HEK293T (cell line): Measurements from ENCODE around the gene GOLT1A.

Experiments
- ARNT ChIP-seq: fragments of 450-650 bp; IDR thresholded peaks from 2 replicates; pipeline ENCODE4 v1.6.1; 2017; ENCODE audit warnings: mild to moderate bottlenecking
- BHLHE40 ChIP-seq: fragments of 450-650 bp; IDR thresholded peaks from 2 replicates; pipeline ENCODE4 v1.6.1; 2016; ENCODE audit warnings: mild to moderate bottlenecking, moderate library complexity, borderline replicate concordance
- FOXA1 ChIP-seq: fragments of 450-650 bp; IDR thresholded peaks from 2 replicates; pipeline ENCODE4 v1.6.1; 2016; ENCODE audit warnings: mild to moderate bottlenecking
- FOXM1 ChIP-seq: fragments of 450-650 bp; IDR thresholded peaks from 2 replicates; pipeline ENCODE4 v1.6.1; 2017; ENCODE audit warnings: mild to moderate bottlenecking, borderline replicate concordance
- HDGF ChIP-seq: fragments of 450-650 bp; IDR thresholded peaks from 2 replicates; pipeline ENCODE4 v1.6.1; 2017; ENCODE audit warnings: antibody characterized with exemption, borderline replicate concordance
- LEF1 ChIP-seq: fragments of 450-650 bp; IDR thresholded peaks from 2 replicates; pipeline ENCODE4 v1.6.1; 2017; ENCODE audit warnings: mild to moderate bottlenecking, borderline replicate concordance
- NFRKB ChIP-seq: fragments of 450-650 bp; IDR thresholded peaks from 2 replicates; pipeline ENCODE4 v1.6.1; 2016; ENCODE audit warnings: mild to moderate bottlenecking, moderate library complexity
- SUZ12 ChIP-seq: fragments of 450-650 bp; IDR thresholded peaks from 2 replicates; pipeline ENCODE4 v1.6.1; 2016; ENCODE audit warnings: mild to moderate bottlenecking
- TARDBP ChIP-seq: fragments of 450-650 bp; IDR thresholded peaks from 2 replicates; pipeline ENCODE4 v1.6.1; 2016
- TF ChIP-seq, protein P1 (sequence below): fragments of 450-650 bp; IDR thresholded peaks from 2 replicates; pipeline ENCODE4 v1.6.1; 2016

DNA sequence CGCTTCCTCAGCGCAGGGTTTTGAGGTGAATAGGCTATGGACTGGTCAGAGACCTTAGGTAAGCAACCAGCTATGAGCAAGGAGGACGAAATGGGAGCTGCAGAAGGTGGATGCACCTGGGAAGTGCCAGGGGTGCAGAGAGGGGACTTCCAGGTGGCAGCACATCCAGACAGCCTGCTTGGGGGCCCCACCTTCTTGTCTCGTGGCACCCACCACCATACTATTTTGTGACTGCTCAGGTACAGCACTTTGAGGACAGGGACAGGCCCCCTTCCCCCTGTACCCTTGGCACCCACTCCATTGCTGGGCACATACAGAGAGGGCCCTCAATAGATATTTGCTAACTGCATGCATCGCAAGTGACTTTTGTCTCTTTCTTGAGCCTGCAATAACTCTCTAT is 16.7 kb downstream of the GOLT1A start:
- TF ChIP-seq BHLHE40, result no peak
- no peak for TF ChIP-seq FOXM1
- TF ChIP-seq FOXA1, result no peak
- no peak for TF ChIP-seq SUZ12
- TF ChIP-seq ARNT, result no peak
- TF ChIP-seq, protein P1, sequence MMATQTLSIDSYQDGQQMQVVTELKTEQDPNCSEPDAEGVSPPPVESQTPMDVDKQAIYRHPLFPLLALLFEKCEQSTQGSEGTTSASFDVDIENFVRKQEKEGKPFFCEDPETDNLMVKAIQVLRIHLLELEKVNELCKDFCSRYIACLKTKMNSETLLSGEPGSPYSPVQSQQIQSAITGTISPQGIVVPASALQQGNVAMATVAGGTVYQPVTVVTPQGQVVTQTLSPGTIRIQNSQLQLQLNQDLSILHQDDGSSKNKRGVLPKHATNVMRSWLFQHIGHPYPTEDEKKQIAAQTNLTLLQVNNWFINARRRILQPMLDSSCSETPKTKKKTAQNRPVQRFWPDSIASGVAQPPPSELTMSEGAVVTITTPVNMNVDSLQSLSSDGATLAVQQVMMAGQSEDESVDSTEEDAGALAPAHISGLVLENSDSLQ, result no peak
- TF ChIP-seq NFRKB, result no peak
- no peak for TF ChIP-seq LEF1
- no peak for TF ChIP-seq TARDBP
- no peak for TF ChIP-seq HDGF
